GM18511 (cell line): ENCODE data around the gene GABBR1.

Experiments used
- ATAC-seq: cut with Tn5 transposase; IDR thresholded peaks from one replicate; pipeline ENCODE4 v1.9.1; 2021; ENCODE audit warnings: mild to moderate bottlenecking, moderate library complexity; ENCODE audit not compliant: unreplicated experiment

Gene GABBR1

GRCh38 chr6:29577544-29577943 is 55.4 kb downstream of the GABBR1 start:
- ATAC-seq = no peak

- no peak for ATAC-seq
These were observed 56.9 kb downstream of the GABBR1 start for GRCh38 chr6:29576056-29576455.

- ATAC-seq = no peak
These were observed 65.0 kb downstream of the GABBR1 start for GRCh38 chr6:29567991-29568390.

GRCh38 chr6:29567541-29567940 is 65.4 kb downstream of the GABBR1 start:
- no peak for ATAC-seq

- ATAC-seq = no peak
These were observed 66.1 kb downstream of the GABBR1 start for GRCh38 chr6:29566856-29567255.

- no peak for ATAC-seq
These were observed 68.1 kb downstream of the GABBR1 start for GRCh38 chr6:29564875-29565274.

GRCh38 chr6:29563435-29563965 is 69.5 kb downstream of the GABBR1 start:
- no peak for ATAC-seq

GRCh38 chr6:29561606-29562181 is 71.3 kb downstream of the GABBR1 start:
- ATAC-seq = no peak

- no peak for ATAC-seq
These were observed 71.9 kb downstream of the GABBR1 start for GRCh38 chr6:29561091-29561490.

- ATAC-seq = no peak
These were observed 73.3 kb downstream of the GABBR1 start, which contains the start of gene UBD for GRCh38 chr6:29559524-29560287. UBD (minus strand) TSS chr6:29559732; CDS start chr6:29559701, 31 bp downstream.

GRCh38 chr6:29558439-29559079 is 74.4 kb downstream of the GABBR1 start:
- no peak for ATAC-seq

- ATAC-seq = no peak
These were observed 75.7 kb downstream of the GABBR1 start for GRCh38 chr6:29557320-29557719.

GRCh38 chr6:29554764-29555163 is 78.2 kb downstream of the GABBR1 start:
- ATAC-seq = no peak

- no peak for ATAC-seq
These were observed 79.5 kb downstream of the GABBR1 start for GRCh38 chr6:29553268-29554057.

- peak; percentile 88 for ATAC-seq
These were observed 80.4 kb downstream of the GABBR1 start for GRCh38 chr6:29552512-29553051.

- ATAC-seq = no peak
These were observed 85.4 kb downstream of the GABBR1 start for GRCh38 chr6:29547573-29547972.

GRCh38 chr6:29537714-29538403 is 95.1 kb downstream of the GABBR1 start:
- no peak for ATAC-seq

- ATAC-seq = no peak
These were observed 100.5 kb downstream of the GABBR1 start for GRCh38 chr6:29532320-29532951.

GRCh38 chr6:29531668-29532067 is 101.3 kb downstream of the GABBR1 start:
- no peak for ATAC-seq
